ENCODE measurements around the gene RASL11A.
"Not testable (repeated sequence)": the region's sequence is repeated elsewhere in the genome, so short reads cannot be mapped to it uniquely, and the experiment has no call there.

RASL11A gene

DNA sequence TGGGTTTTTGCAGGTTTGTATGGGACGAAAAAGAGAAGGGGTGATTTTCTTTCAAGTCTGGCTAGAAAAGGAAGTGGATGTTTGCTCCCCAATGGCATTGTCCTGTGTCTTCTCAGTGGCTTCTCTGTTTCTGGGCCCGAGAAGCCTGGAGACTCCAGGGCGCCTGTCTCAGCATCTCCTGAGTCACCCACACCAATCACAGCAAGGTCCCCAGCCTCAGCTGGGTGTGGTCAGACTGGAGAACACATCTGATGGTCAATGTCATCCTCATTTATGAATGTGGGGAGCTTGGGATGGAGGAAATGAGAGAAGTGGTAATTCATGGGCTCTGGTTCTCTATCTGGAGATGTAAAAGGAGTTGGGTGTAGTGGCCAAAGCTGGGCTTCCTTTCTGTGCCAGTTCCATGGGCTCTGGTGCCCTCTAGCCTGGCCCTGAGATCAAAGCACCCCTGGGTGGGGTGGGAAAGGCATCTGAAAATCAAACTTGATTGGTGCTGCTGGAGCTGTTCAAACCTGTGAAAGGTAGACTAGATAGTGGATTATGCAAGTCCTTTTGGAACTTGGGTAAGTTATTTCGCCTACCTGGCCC is 13.4 kb downstream of the RASL11A start:
- H3K4me1 Mint-ChIP-seq = peaks cover 4% of the 10 kb centered on the region
- H3K4me3 Mint-ChIP-seq = no peak overlapping the region
- H3K9me3 Mint-ChIP-seq = no peaks in the 10 kb centered on the region
- no peak overlapping the region for H3K27ac Mint-ChIP-seq
- H3K27me3 Mint-ChIP-seq = peaks cover 1% of the 10 kb centered on the region
- H3K36me3 Mint-ChIP-seq = no peaks in the 10 kb centered on the region

DNA sequence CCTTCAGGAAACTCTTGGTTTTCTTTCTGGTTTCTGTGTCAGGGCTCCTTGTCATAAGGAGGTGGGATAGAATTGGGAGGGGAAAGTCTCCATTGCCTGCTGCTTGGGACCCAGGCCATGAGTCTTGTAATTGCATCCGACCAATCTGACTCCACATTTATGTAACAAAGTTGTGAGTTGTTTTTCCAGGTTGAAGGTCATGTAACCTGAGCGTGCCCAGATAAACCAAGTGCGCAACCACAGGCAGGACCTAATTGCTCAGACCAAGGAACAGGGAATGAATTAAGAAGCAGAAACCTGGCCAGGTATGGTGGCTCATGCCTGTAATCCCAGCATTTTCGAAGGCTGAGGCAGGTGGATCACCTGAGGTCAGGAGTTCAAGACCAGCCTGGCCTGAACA is 17.8 kb downstream of the RASL11A start:
- Mint-ChIP-seq H3K9me3 (no peaks in the 10 kb centered on the region), H3K4me1 (peaks cover 11% of the 10 kb centered on the region), H3K36me3 (no peaks in the 10 kb centered on the region), H3K4me3 (no peak overlapping the region), H3K27ac (no peak overlapping the region), H3K27me3 (no peaks in the 10 kb centered on the region)

DNA sequence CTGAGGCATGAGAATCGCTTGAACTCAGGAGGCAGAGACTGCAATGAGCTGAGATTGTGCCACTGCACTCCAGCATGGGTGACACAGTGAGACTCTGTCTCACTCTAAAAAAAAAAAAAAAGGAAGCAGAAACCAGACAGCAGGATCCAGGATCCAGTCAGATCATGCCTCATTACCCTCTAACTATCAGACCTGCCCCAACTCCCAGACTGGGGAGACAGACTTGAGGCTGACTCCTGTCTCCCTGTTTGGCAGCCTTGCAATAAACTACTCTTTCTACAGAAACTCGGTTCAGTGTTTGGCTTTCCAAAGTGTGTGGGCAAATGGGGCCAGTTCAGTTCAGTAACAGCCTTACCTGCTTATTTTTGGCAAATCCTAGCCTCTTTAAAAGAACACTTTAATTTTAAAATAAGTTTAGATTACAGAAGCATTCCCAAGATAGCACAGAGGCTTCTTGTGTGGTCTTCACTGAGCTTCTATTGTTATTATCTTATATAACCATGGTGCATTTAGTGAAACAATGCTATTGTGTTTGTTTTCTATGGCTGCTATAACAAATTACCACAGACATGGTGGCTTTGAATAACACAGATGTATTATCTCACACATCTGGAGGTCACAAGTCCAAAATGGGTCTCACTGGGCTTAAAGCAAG is 18.5 kb downstream of the RASL11A start:
- H3K36me3 Mint-ChIP-seq = no peaks in the 10 kb centered on the region
- H3K27ac Mint-ChIP-seq = no peak overlapping the region
- H3K27me3 Mint-ChIP-seq = no peaks in the 10 kb centered on the region
- no peaks in the 10 kb centered on the region for H3K9me3 Mint-ChIP-seq
- H3K4me3 Mint-ChIP-seq = no peak overlapping the region
- peaks cover 19% of the 10 kb centered on the region for H3K4me1 Mint-ChIP-seq

DNA sequence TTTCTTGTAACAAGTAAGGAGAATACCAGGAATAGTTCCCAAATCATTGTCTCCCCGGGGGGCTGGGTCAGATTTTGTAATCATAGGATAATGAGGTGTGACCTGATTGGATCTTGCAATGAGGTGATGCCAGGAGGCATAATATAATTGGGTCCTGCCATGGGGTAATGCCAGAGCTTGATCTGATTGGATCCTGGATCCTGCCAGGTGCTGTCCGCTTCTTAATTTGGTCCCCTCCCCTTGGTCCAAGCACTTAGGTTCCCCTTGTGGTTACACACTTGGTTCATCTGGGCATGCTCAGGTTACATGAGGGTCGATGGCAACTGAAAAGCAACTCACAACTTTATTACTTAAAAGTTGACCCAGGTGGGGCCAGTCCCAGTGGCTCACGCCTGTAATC is 20.1 kb downstream of the RASL11A start:
- peaks cover 31% of the 10 kb centered on the region for H3K4me1 Mint-ChIP-seq
- H3K9me3 Mint-ChIP-seq = no peaks in the 10 kb centered on the region
- no peak overlapping the region for H3K27ac Mint-ChIP-seq
- H3K27me3 Mint-ChIP-seq = no peaks in the 10 kb centered on the region
- no peaks in the 10 kb centered on the region for H3K36me3 Mint-ChIP-seq
- no peak overlapping the region for H3K4me3 Mint-ChIP-seq

DNA sequence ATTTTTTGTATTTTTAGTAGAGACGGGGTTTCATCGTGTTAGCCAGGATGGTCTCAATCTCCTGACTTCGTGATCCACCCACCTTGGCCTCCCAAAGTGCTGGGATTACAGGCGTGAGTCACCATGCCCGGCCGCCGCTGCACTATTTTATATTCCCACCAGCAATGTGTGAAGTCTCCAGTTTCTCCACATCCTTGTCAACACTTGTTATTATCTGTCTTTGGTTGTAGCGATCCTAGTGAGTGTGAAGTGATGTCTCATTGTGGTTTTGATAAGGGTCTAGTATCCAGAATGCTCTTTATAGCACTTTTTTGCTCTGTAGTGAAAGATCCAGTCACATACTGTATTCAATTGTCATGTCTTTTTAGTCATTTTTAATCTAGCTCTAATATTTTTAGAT is 21.3 kb downstream of the RASL11A start:
- H3K9me3 Mint-ChIP-seq, H3K27me3 Mint-ChIP-seq, H3K27ac Mint-ChIP-seq: not testable (repeated sequence)

DNA sequence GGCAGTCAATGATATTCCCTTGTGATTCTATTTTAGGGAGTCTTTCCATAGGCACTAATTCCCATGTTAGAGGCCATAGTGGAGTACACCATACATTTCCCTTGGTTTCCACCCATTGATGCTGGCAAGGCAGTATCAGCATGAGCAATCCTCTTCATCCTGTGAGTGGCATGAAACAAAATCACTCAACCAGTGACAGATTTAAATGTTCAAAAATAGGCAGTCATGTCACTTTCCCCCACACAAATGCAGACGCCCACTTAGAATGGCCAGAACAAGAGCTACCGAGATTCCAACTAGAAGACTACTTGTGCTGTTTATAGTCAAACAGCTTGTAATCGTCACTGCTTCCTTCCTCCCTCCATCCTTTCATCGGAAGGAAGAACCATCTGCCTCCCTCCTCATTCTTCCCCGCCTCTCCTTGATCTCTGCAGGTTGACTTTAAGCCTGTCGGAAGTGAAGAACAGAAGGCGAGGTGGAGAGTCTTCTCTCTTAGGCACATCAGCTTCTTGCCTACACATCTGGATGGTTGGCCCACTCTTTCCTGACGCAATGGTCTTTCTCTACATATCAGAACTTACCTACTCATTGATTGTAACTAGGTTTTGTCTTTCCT is 22.6 kb downstream of the RASL11A start:
- Mint-ChIP-seq H3K36me3 (no peaks in the 10 kb centered on the region), H3K27ac (peak overlapping the region; percentile 81), H3K9me3 (no peaks in the 10 kb centered on the region), H3K4me1 (peaks cover 35% of the 10 kb centered on the region), H3K27me3 (no peaks in the 10 kb centered on the region), H3K4me3 (peak overlapping the region; percentile 8)

More for the DNA sequence above, 21.3 kb downstream of the RASL11A start:
- H3K36me3 Mint-ChIP-seq, H3K4me3 Mint-ChIP-seq: not testable (repeated sequence)
- peaks cover 31% of the 10 kb centered on the region for H3K4me1 Mint-ChIP-seq

DNA sequence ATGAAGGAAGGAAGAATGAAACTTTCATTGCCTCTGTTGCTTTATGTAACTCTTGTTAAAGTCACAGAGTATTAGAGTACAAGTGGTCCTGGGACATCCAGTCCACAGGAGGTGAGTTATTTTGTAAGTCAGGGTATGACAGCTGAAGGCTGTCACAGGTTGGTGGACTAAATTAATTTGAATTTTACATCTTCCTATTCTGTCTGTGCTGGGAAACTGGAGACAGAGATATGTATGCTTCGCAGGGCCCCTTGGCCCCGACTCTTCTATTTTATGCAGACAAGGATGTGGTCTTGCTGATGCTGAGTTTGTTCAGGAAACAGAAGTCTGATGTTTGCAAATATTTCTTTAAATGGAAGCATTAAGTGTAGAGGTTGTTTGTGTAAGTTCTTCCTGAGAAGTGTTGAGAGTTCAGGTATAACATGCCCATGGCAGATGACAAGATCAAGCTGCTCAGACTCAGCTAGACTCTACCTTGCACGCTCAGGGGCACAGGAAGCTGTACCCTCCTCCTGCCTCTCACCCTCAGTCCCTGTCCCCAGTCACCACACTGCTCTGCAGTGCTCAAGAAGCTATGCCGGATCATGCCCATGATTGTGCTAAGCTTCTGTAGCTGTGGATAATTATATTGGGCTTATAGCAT is 23.4 kb downstream of the RASL11A start:
- H3K4me3 Mint-ChIP-seq = peak overlapping the region; percentile 8
- no peaks in the 10 kb centered on the region for H3K9me3 Mint-ChIP-seq
- H3K4me1 Mint-ChIP-seq = peaks cover 36% of the 10 kb centered on the region
- H3K27ac Mint-ChIP-seq = peak overlapping the region; percentile 32
- H3K27me3 Mint-ChIP-seq = no peaks in the 10 kb centered on the region
- H3K36me3 Mint-ChIP-seq = no peaks in the 10 kb centered on the region

DNA sequence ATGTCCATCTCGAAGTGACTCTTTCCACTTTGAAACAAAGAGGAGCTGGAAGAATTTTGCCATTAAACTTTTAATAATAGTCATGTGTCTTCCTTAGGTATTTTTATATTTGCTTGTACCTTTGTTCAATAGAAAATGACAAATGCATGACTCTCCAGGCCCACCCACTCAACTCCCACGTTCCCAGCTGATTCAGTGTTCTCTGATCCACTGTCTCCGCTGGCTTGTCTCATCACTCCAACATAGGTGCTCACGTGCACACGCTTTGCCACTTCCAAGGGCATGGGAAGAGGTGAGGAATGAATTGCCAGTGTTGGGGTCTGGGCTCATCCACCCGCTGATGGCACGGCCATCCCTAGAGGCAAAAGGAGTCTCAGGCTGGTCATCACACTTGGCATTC is 24.5 kb downstream of the RASL11A start:
- Mint-ChIP-seq H3K4me3 (no peak overlapping the region), H3K27me3 (peaks cover 1% of the 10 kb centered on the region), H3K36me3 (no peaks in the 10 kb centered on the region), H3K27ac (peak overlapping the region; percentile 25), H3K9me3 (no peaks in the 10 kb centered on the region), H3K4me1 (peaks cover 36% of the 10 kb centered on the region)

DNA sequence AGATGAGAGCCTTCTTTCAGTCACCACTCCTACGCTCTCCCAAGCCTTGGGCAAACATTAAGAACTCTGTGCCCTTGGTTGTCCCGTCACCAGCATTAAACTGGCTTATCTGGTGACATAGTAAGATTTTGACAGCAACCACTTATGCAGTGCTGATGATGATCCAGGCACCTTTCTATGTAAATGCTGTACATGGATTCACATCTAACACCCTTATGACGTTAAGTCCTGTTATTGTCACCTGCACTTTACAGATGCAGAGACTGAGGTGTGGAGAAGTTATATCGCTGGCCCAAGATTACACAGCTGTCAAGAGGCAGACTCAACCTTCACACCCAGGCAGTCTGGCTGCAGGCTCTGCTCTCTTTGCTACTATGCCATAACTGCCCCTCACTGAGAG is 25.0 kb downstream of the RASL11A start:
- H3K36me3 Mint-ChIP-seq = no peaks in the 10 kb centered on the region
- H3K9me3 Mint-ChIP-seq = no peaks in the 10 kb centered on the region
- peaks cover 36% of the 10 kb centered on the region for H3K4me1 Mint-ChIP-seq
- no peak overlapping the region for H3K27ac Mint-ChIP-seq
- H3K27me3 Mint-ChIP-seq = peaks cover 1% of the 10 kb centered on the region
- no peak overlapping the region for H3K4me3 Mint-ChIP-seq

DNA sequence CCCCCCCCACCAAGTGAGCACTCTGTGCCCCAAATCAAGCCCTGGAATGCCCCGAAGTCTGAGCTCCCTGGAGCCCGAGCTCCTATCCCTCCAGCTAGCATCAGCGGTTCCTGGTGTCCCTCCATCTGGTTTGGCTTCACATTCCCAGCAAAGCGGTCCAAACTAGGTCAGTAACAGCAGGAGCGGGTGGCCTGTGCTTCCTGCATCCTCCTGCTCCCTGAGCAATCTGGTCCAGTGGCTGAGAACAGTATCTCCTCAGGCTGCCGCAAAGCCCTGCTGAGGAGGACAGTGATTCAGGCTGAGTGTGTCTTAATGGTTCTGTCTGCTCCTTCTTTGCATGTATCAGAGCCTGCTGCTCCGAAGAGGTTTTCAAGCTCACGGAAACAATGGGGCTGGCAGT is 25.9 kb downstream of the RASL11A start:
- Mint-ChIP-seq H3K27ac (no peak overlapping the region), H3K27me3 (peaks cover 1% of the 10 kb centered on the region), H3K36me3 (no peaks in the 10 kb centered on the region), H3K9me3 (no peaks in the 10 kb centered on the region), H3K4me3 (no peak overlapping the region), H3K4me1 (peaks cover 36% of the 10 kb centered on the region)

DNA sequence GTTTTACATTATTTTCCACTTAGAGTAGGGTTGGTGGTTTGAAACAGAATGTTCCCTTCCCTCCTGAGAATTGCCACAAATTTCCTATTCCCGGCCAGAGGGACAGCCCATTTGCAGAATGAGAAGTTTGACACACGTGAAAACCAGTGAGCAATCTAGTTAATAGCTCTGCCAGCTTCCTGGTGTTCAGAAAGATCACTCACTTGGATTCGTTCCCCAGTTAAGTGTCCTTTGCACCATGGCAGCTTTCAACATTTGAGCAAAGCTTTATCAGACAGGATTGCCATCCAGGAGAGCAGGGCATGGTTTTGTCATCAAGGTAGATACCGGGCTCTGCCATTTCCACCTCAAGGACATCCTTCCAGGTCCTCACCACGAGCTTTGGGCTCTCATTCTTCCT is 28.2 kb downstream of the RASL11A start:
- peaks cover 1% of the 10 kb centered on the region for H3K27me3 Mint-ChIP-seq
- no peaks in the 10 kb centered on the region for H3K36me3 Mint-ChIP-seq
- H3K27ac Mint-ChIP-seq = no peak overlapping the region
- peaks cover 41% of the 10 kb centered on the region for H3K4me1 Mint-ChIP-seq
- no peaks in the 10 kb centered on the region for H3K9me3 Mint-ChIP-seq
- H3K4me3 Mint-ChIP-seq = no peak overlapping the region

DNA sequence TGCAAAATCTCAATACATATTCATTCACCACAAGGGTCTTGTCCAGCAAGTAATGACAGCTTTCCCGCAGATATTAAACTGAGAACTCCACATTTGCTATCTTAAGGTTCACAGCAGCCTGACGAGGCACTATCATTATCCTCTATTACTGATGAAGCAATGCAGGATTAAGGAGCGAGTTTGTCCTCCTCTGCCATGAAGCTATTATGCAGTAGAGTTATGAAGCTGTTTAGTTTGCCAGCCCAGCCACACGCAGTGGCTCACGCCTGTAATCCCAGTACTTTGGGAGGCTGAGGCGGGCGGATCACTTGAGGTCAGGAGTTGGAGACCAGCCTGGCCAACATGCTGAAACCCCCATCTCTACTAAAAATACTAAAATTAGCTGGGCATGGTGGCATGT is 29.8 kb downstream of the RASL11A start:
- not testable (repeated sequence) for H3K36me3 Mint-ChIP-seq, H3K9me3 Mint-ChIP-seq, H3K27me3 Mint-ChIP-seq, H3K4me3 Mint-ChIP-seq, H3K27ac Mint-ChIP-seq
- H3K4me1 Mint-ChIP-seq = peaks cover 26% of the 10 kb centered on the region

DNA sequence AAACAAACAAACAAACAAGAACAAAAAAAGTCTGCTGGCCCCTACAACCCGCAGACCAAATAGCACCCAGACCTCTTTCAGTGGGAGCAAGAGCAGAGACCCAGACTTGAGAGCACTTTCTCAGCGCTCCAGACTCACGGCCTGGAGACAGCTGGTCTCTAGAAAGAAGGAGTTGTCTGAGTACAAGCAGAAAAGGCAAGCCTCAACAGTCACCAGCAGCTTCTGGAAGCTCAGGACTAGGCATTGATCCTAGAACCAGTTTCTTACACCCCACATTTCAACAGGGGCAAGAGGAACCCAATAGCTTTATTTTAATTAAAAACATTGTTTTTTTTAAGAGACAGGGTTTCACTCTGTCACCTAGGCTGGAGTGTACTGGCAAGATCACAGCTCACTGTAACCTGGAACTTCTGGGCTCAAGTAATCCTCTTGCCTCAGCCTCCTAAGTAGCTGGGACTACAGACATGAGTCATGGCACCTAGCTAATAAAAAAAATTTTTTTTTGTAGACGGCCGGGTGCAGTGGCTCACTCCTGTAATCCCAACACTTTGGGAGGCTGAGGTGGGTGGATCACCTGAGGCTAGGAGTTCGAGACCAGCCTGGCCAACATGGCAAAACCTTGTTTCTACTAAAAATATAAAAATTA is 30.4 kb downstream of the RASL11A start:
- Mint-ChIP-seq H3K9me3 (no peaks in the 10 kb centered on the region), H3K4me1 (peaks cover 30% of the 10 kb centered on the region), H3K27me3 (peaks cover 1% of the 10 kb centered on the region), H3K36me3 (no peaks in the 10 kb centered on the region), H3K27ac (no peak overlapping the region), H3K4me3 (no peak overlapping the region)

DNA sequence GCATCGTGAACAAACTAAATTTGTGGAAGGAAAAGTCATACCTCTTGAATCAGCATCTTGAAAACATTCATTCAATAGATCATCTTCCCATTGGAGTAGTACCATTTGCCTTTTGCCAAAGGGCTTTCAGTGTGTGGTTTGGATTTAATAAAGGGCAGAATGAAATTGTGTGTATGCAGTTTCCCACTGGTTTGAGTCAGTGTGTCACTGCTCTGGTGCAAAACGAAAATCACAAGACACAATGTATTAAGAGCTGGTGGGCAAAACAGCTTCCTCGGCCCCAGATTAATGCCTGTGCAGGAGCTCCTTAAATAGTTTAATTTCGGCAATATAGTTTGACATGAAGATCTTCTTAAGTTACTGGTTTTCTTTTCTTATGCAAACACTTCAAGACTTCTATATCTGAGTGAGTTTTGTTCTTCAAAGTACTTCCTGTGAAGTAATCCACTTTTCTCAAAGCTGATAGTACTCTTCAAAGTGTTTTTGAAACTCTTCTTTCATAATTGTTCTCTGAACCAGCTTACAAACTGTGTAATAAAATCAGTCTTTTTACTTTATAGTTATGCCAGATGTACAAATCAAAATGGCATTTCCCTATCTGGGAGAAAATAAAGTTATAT is 32.1 kb downstream of the RASL11A start:
- Mint-ChIP-seq H3K4me1 (peaks cover 38% of the 10 kb centered on the region), H3K36me3 (no peaks in the 10 kb centered on the region), H3K27ac (peak overlapping the region; percentile 52), H3K9me3 (no peaks in the 10 kb centered on the region), H3K27me3 (peaks cover 1% of the 10 kb centered on the region), H3K4me3 (peak overlapping the region; percentile 23)

DNA sequence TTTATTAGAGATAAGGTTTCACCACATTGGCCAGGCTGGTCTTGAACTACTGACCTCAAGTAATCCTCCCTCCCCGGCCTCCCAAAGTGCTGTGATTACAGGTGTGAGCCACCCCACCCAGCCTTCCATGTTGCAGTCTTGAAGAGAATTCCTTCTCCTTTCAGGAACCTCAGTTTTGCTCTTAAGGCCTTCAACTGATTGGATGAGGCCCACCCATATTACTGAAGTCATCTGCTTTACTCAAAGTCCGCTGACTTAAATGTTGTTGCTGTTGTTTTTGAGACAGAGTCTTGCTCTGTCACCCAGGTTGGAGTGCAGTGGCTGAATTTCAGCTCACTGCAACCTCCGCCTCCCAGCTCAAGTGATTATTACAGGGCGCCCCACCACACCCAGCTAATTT is 33.5 kb downstream of the RASL11A start:
- Mint-ChIP-seq H3K36me3 (no peaks in the 10 kb centered on the region), H3K4me1 (peaks cover 39% of the 10 kb centered on the region), H3K9me3 (no peaks in the 10 kb centered on the region)

More for the DNA sequence above, 33.5 kb downstream of the RASL11A start:
- H3K27ac Mint-ChIP-seq = no peak overlapping the region
- H3K27me3 Mint-ChIP-seq = peaks cover 1% of the 10 kb centered on the region
- H3K4me3 Mint-ChIP-seq = no peak overlapping the region
